HEK293 (cell line): ENCODE results near the gene LRRC8D.

Source experiments
- HOXD13 ChIP-seq: sonication (generic); formaldehyde crosslinking; IDR thresholded peaks from 2 replicates; pipeline ENCODE4 v1.8.0; 2022; ENCODE audit warnings: missing genetic modification reagents, borderline replicate concordance
- SP2 ChIP-seq: fragments of 450-650 bp; formaldehyde crosslinking; IDR thresholded peaks from 2 replicates; pipeline ENCODE4 v1.5.1; 2016; ENCODE audit warnings: missing biosample characterization, missing genetic modification characterization
- ZNF121 ChIP-seq: fragments of 450-650 bp; formaldehyde crosslinking; IDR thresholded peaks from 2 replicates; pipeline ENCODE4 v1.5.1; 2016; ENCODE audit warnings: missing biosample characterization, missing genetic modification characterization
- ZNF146 ChIP-seq: fragments of 450-650 bp; formaldehyde crosslinking; IDR thresholded peaks from 2 replicates; pipeline ENCODE4 v1.5.1; 2016; ENCODE audit warnings: missing biosample characterization, missing genetic modification characterization
- ZNF223 ChIP-seq: fragments of 450-650 bp; formaldehyde crosslinking; IDR thresholded peaks from 2 replicates; pipeline ENCODE4 v1.5.1; 2016; ENCODE audit warnings: missing biosample characterization, missing genetic modification characterization
- ZNF311 ChIP-seq: fragments of 450-650 bp; formaldehyde crosslinking; IDR thresholded peaks from 2 replicates; pipeline ENCODE4 v1.5.1; 2017; ENCODE audit warnings: missing biosample characterization, missing genetic modification characterization, borderline replicate concordance
- ZNF670 ChIP-seq: fragments of 450-650 bp; formaldehyde crosslinking; IDR thresholded peaks from 2 replicates; pipeline ENCODE4 v1.5.1; 2016; ENCODE audit warnings: missing biosample characterization, missing genetic modification characterization, low read depth
- TF ChIP-seq, protein P1 (sequence below): fragments of 450-650 bp; formaldehyde crosslinking; IDR thresholded peaks from 2 replicates; pipeline ENCODE4 v1.5.0; 2017; ENCODE audit warnings: missing biosample characterization, missing genetic modification characterization, borderline replicate concordance
- TF ChIP-seq, protein P2 (sequence below): fragments of 450-650 bp; formaldehyde crosslinking; IDR thresholded peaks from 2 replicates; pipeline ENCODE4 v1.5.1; 2016; ENCODE audit warnings: missing biosample characterization, missing genetic modification characterization
- TF ChIP-seq, protein P3 (sequence below): fragments of 450-650 bp; formaldehyde crosslinking; IDR thresholded peaks from 2 replicates; pipeline ENCODE4 v1.5.1; 2016; ENCODE audit warnings: missing biosample characterization, missing genetic modification characterization

DNA sequence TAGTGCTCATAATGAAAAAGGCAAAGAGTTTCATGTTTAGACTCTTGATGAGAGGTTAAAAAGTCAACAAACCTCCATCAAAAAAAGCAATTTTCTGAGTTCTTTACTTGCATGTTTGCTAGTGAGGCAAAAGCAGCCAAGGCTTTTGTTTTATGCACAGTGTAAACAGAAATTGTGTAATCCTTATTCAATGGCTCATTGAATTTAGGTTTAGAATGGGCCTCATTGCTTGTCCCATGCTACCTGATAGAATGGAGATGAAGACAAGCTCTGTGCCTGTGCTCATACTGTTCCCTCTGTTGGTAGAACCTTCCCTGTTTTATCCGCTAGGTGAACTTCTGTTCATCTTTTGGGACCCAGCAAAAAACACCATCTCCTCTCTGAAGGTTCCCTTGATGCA lies 10.0 kb upstream of the LRRC8D start:
- TF ChIP-seq, protein P1, sequence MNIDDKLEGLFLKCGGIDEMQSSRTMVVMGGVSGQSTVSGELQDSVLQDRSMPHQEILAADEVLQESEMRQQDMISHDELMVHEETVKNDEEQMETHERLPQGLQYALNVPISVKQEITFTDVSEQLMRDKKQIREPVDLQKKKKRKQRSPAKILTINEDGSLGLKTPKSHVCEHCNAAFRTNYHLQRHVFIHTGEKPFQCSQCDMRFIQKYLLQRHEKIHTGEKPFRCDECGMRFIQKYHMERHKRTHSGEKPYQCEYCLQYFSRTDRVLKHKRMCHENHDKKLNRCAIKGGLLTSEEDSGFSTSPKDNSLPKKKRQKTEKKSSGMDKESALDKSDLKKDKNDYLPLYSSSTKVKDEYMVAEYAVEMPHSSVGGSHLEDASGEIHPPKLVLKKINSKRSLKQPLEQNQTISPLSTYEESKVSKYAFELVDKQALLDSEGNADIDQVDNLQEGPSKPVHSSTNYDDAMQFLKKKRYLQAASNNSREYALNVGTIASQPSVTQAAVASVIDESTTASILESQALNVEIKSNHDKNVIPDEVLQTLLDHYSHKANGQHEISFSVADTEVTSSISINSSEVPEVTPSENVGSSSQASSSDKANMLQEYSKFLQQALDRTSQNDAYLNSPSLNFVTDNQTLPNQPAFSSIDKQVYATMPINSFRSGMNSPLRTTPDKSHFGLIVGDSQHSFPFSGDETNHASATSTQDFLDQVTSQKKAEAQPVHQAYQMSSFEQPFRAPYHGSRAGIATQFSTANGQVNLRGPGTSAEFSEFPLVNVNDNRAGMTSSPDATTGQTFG = no peak
- no peak for TF ChIP-seq ZNF670 (tag by site-specific recombination)
- TF ChIP-seq, protein P2, sequence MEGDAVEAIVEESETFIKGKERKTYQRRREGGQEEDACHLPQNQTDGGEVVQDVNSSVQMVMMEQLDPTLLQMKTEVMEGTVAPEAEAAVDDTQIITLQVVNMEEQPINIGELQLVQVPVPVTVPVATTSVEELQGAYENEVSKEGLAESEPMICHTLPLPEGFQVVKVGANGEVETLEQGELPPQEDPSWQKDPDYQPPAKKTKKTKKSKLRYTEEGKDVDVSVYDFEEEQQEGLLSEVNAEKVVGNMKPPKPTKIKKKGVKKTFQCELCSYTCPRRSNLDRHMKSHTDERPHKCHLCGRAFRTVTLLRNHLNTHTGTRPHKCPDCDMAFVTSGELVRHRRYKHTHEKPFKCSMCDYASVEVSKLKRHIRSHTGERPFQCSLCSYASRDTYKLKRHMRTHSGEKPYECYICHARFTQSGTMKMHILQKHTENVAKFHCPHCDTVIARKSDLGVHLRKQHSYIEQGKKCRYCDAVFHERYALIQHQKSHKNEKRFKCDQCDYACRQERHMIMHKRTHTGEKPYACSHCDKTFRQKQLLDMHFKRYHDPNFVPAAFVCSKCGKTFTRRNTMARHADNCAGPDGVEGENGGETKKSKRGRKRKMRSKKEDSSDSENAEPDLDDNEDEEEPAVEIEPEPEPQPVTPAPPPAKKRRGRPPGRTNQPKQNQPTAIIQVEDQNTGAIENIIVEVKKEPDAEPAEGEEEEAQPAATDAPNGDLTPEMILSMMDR = no peak
- no peak for TF ChIP-seq HOXD13 (CRISPR knock-in tag)
- no peak for TF ChIP-seq ZNF223 (tag by site-specific recombination)
- TF ChIP-seq SP2 (tag by site-specific recombination) = no peak
- TF ChIP-seq, protein P3, sequence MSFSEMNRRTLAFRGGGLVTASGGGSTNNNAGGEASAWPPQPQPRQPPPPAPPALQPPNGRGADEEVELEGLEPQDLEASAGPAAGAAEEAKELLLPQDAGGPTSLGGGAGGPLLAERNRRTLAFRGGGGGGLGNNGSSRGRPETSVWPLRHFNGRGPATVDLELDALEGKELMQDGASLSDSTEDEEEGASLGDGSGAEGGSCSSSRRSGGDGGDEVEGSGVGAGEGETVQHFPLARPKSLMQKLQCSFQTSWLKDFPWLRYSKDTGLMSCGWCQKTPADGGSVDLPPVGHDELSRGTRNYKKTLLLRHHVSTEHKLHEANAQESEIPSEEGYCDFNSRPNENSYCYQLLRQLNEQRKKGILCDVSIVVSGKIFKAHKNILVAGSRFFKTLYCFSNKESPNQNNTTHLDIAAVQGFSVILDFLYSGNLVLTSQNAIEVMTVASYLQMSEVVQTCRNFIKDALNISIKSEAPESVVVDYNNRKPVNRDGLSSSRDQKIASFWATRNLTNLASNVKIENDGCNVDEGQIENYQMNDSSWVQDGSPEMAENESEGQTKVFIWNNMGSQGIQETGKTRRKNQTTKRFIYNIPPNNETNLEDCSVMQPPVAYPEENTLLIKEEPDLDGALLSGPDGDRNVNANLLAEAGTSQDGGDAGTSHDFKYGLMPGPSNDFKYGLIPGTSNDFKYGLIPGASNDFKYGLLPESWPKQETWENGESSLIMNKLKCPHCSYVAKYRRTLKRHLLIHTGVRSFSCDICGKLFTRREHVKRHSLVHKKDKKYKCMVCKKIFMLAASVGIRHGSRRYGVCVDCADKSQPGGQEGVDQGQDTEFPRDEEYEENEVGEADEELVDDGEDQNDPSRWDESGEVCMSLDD (tag by site-specific recombination) = no peak
- TF ChIP-seq ZNF146 (tag by site-specific recombination) = no peak
- TF ChIP-seq ZNF121 (tag by site-specific recombination) = no peak
- no peak for TF ChIP-seq ZNF311 (tag by site-specific recombination)
